Measurements from ENCODE around the gene RMND5B.
"Not testable (repeated sequence)": the region's sequence is repeated elsewhere in the genome, so short reads cannot be mapped to it uniquely, and the experiment has no call there.

The RMND5B gene, protein sequence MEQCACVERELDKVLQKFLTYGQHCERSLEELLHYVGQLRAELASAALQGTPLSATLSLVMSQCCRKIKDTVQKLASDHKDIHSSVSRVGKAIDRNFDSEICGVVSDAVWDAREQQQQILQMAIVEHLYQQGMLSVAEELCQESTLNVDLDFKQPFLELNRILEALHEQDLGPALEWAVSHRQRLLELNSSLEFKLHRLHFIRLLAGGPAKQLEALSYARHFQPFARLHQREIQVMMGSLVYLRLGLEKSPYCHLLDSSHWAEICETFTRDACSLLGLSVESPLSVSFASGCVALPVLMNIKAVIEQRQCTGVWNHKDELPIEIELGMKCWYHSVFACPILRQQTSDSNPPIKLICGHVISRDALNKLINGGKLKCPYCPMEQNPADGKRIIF

DNA sequence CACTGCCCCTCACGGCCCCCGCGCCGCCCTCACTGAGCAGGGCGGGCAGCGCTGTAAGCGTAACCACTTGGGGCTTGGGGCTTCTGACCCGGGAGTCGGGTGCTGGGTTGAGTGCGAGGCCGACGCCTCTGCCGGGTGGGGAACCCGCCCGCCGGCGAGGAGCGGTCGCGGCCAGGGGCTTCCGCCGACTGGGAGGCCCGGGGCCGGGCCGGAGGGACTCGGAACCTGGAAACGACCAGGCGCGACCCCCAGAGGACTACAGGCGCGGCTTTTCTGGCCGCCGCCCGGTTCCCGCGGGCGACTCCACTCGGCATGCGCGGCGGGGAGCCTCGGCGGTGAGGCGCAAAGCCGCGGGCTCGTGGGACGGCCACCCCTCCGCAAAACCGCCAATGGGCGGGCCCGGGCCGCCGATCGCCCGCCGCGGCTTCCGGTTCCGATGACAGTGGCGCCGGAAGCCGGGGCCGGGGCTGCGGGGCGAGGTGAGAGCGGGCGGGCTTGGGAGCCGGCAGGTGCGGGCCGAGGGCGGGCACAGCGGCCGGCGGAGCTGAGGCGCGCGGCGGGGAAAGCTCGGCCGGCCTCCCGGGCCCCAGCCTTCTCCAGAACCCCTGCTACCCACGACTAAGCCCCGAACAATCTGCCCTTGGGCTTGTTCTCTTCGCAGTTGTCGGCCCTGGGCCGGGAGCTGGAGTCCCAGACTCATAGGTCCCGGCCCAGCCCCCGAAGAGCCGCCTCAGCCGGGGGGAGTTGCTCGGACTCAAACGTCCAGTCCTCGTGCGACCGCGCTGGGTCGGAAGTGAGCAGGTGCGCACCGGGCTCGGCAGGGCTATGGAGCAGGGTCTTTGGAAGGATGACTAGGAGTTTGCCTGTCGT, at the start of gene RMND5B:
TSS of gene RMND5B (plus strand) at position 439 of the 870 bp plus-strand sequence. CDS start 7,106 bp downstream, outside the sequence.
- DNase-seq (ENCODE audit: low read depth), result peak; percentile 95
- Histone ChIP-seq H3K4me1 (ENCODE audit: control insufficient read depth, insufficient read depth, low read length) (peaks cover 5% of the 10 kb centered on the region), H3K9ac (ENCODE audit: low read length) (peak within 1 kb of the TSS; percentile 88), H3K27me3 (replicated peaks; ENCODE audit: control insufficient read depth, insufficient read depth, low read length) (no peaks in the 10 kb centered on the region), H3K4me3 (ENCODE audit: low read length) (peak within 1 kb of the TSS; percentile 89), H3K9me3 (ENCODE audit: control insufficient read depth, low read length) (no peaks in the 10 kb centered on the region), H3K36me3 (ENCODE audit: control insufficient read depth, insufficient read depth, low read length, severe bottlenecking) (peaks cover 14% of the 10 kb centered on the region)

DNA sequence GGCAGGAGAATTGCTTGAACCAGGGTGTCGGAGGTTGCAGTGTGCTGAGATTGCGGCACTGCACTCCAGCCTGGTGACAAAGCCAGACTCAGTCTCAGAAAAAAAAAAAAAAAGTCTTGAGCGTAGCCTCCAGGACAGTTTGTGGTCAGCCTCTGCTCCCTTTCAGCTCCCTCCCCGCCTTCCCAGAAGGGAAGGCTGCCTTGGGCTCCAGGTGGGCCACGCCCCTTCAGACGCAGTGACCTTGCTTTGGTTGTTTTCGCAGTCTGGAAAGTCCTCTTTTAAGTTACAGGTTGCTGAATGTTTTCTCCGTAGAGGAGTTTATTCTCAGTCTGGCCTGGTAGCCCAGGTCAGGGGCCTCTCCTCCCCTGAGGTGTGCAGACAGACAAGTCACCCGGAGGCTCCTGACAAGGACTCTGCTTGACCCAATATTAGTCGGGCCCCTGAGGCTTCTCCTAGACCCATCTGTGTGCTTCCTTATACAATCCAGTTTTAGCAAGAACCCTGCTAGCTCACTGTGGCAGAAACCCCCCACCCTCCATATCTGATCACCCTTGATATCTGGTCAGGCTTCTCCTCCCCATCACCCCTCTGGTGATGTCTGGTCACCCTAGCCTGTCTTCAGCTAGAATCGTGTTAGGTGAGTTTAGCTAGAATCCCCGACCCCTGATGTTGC, 49.1 kb upstream of the RMND5B start:
- H3K9ac ChIP-seq (ENCODE audit: low read length), result no peak overlapping the region
- H3K27me3 ChIP-seq (replicated peaks; ENCODE audit: control insufficient read depth, insufficient read depth, low read length), result peaks cover 36% of the 10 kb centered on the region
- H3K36me3 ChIP-seq (ENCODE audit: control insufficient read depth, insufficient read depth, low read length, severe bottlenecking), result no peaks in the 10 kb centered on the region
- no peaks in the 10 kb centered on the region for H3K4me1 ChIP-seq (ENCODE audit: control insufficient read depth, insufficient read depth, low read length)
- H3K4me3 ChIP-seq (ENCODE audit: low read length), result no peak overlapping the region
- H3K9me3 ChIP-seq (ENCODE audit: control insufficient read depth, low read length), result no peaks in the 10 kb centered on the region
- no peak for DNase-seq (ENCODE audit: low read depth)

DNA sequence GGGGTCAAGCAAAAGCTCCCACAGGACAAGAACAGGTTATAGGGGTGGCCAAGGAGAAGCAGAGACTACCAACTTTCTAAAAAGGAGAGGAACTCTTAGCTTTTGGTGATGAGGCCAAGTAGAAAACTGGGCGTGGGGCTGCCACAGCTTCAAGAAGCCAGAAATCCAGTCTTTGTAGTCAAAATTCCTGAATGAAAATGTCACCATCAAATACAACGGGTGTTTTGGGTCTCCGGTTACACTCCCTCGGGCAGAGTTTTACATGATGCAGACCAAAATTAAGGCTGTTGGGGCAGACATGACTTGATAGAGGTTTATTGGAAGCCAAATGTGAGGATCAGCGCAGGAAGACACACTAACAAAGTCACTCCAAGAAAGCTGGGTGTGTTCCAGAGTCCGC, 46.9 kb upstream of the RMND5B start:
- Histone ChIP-seq H3K9me3 (ENCODE audit: control insufficient read depth, low read length) (no peaks in the 10 kb centered on the region), H3K27me3 (replicated peaks; ENCODE audit: control insufficient read depth, insufficient read depth, low read length) (peaks cover 36% of the 10 kb centered on the region), H3K36me3 (ENCODE audit: control insufficient read depth, insufficient read depth, low read length, severe bottlenecking) (no peaks in the 10 kb centered on the region), H3K4me1 (ENCODE audit: control insufficient read depth, insufficient read depth, low read length) (no peaks in the 10 kb centered on the region), H3K9ac (ENCODE audit: low read length) (no peak overlapping the region), H3K4me3 (ENCODE audit: low read length) (no peak overlapping the region)
- peak; percentile 25 for DNase-seq (ENCODE audit: low read depth)

DNA sequence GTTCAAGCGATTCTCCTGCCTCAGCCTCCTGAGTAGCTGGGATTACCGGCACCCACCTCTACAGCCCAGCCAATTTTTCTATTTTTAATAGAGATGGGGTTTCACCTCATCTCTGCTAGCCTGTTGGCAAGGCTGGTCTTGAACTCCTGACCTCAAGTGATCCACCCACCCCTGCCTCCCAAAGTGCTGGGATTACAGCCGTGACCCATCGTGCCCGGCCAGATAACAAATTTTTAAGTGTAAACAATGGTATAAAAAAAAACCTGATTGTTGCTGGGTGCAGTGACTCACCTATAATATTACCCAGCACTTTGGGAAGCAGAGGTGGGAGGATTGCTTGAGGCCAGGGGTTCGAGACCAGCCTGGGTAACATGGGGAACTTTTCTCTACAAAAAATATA, 45.5 kb upstream of the RMND5B start:
- Histone ChIP-seq H3K36me3 (ENCODE audit: control insufficient read depth, insufficient read depth, low read length, severe bottlenecking) (no peaks in the 10 kb centered on the region), H3K4me1 (ENCODE audit: control insufficient read depth, insufficient read depth, low read length) (no peaks in the 10 kb centered on the region), H3K9ac (ENCODE audit: low read length) (no peak overlapping the region), H3K4me3 (ENCODE audit: low read length) (no peak overlapping the region), H3K9me3 (ENCODE audit: control insufficient read depth, low read length) (no peaks in the 10 kb centered on the region), H3K27me3 (replicated peaks; ENCODE audit: control insufficient read depth, insufficient read depth, low read length) (peaks cover 30% of the 10 kb centered on the region)
- DNase-seq (ENCODE audit: low read depth), result no peak

DNA sequence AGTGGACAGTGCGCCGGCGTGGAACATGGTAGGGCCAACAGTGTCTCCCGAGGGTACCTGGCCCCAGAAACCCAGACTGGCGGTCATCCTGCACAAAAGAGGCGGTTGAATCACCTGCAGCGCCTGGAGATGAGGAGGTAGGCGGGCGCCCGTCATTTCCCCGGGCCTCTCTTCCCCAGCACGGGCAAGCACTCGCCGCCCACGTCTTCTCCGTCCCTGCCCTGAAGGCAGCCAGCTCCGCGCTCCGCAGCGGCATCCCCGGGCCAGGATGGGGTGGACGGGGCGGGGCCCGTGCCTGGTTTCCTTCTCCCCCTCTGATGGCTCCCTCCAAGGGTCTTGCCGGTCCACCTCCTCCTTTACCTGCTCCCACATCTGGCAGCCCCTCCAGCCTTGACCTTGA, 44.5 kb upstream of the RMND5B start:
- Histone ChIP-seq H3K4me1 (ENCODE audit: control insufficient read depth, insufficient read depth, low read length) (no peaks in the 10 kb centered on the region), H3K27me3 (replicated peaks; ENCODE audit: control insufficient read depth, insufficient read depth, low read length) (peaks cover 21% of the 10 kb centered on the region), H3K9ac (ENCODE audit: low read length) (no peak overlapping the region), H3K36me3 (ENCODE audit: control insufficient read depth, insufficient read depth, low read length, severe bottlenecking) (no peaks in the 10 kb centered on the region), H3K4me3 (ENCODE audit: low read length) (no peak overlapping the region), H3K9me3 (ENCODE audit: control insufficient read depth, low read length) (no peaks in the 10 kb centered on the region)
- DNase-seq (ENCODE audit: low read depth), result no peak

DNA sequence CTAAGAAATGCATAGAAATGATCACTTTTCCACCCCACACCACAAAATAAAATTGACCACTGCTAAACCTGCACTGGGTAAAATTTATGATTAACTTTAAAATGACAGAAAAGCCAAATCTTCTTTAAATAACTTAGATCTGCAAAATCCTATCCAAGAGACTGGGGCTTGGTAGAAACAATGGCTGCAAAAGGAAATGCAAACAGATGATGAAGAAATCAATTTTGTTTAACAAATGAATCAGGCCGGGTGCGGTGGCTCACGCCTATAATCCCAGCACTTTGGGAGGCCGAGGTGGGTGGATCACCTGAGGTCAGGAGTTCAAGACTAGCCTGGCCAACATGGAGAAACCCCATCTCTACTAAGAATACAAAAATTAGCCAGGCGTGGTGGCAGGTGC, 43.6 kb upstream of the RMND5B start:
- H3K9me3 ChIP-seq (ENCODE audit: control insufficient read depth, low read length); H3K9ac ChIP-seq (ENCODE audit: low read length); H3K4me1 ChIP-seq (ENCODE audit: control insufficient read depth, insufficient read depth, low read length); DNase-seq (ENCODE audit: low read depth); H3K36me3 ChIP-seq (ENCODE audit: control insufficient read depth, insufficient read depth, low read length, severe bottlenecking); H3K4me3 ChIP-seq (ENCODE audit: low read length): not testable (repeated sequence)
- H3K27me3 ChIP-seq (replicated peaks; ENCODE audit: control insufficient read depth, insufficient read depth, low read length), result peaks cover 16% of the 10 kb centered on the region

DNA sequence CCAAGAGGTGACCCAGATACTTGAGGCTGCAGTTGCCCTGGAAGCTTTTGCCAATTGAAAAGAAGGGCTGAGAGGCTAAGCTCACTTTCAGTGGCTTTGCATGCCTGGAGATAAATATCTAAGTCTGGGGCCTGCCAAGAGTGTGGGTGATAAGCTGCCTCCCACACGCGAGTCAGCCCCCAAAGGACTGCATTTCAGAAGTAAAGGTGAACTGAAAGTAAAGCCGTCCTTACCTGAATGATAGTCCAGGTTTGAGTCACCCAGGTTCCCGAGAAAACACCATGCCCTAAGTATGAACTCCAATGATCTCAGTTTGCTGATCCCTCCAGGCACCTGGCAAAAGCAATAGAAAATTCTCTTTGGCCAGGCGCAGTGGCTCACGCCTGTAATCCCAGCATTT, 40.0 kb upstream of the RMND5B start:
- no peak overlapping the region for H3K9ac ChIP-seq (ENCODE audit: low read length)
- DNase-seq (ENCODE audit: low read depth), result no peak
- peaks cover 4% of the 10 kb centered on the region for H3K27me3 ChIP-seq (replicated peaks; ENCODE audit: control insufficient read depth, insufficient read depth, low read length)
- H3K9me3 ChIP-seq (ENCODE audit: control insufficient read depth, low read length), result peaks cover 4% of the 10 kb centered on the region
- no peaks in the 10 kb centered on the region for H3K36me3 ChIP-seq (ENCODE audit: control insufficient read depth, insufficient read depth, low read length, severe bottlenecking)
- H3K4me3 ChIP-seq (ENCODE audit: low read length), result no peak overlapping the region
- no peaks in the 10 kb centered on the region for H3K4me1 ChIP-seq (ENCODE audit: control insufficient read depth, insufficient read depth, low read length)

DNA sequence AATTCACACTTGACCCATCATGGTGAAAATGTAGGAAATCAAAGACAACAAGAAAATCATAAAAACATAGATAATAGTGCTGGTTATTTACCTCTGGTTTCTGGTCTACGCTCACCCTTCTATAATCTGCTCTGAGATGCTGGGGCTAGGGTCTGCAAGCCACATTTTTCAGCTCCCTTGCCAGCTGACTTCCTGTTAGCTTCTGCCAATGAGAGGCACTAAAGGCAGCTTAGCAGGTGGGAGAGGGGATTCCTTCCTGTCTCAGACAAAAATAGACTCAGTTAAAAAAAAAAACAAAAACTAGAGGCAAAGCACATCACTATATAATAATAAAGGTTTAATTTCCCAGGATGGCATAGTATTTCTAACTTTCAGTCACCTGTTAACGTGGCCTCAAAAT, 37.7 kb upstream of the RMND5B start:
- Histone ChIP-seq H3K9me3 (ENCODE audit: control insufficient read depth, low read length) (peaks cover 4% of the 10 kb centered on the region), H3K4me1 (ENCODE audit: control insufficient read depth, insufficient read depth, low read length) (no peaks in the 10 kb centered on the region), H3K27me3 (replicated peaks; ENCODE audit: control insufficient read depth, insufficient read depth, low read length) (peaks cover 7% of the 10 kb centered on the region), H3K36me3 (ENCODE audit: control insufficient read depth, insufficient read depth, low read length, severe bottlenecking) (no peaks in the 10 kb centered on the region), H3K4me3 (ENCODE audit: low read length) (no peak overlapping the region), H3K9ac (ENCODE audit: low read length) (no peak overlapping the region)
- no peak for DNase-seq (ENCODE audit: low read depth)

DNA sequence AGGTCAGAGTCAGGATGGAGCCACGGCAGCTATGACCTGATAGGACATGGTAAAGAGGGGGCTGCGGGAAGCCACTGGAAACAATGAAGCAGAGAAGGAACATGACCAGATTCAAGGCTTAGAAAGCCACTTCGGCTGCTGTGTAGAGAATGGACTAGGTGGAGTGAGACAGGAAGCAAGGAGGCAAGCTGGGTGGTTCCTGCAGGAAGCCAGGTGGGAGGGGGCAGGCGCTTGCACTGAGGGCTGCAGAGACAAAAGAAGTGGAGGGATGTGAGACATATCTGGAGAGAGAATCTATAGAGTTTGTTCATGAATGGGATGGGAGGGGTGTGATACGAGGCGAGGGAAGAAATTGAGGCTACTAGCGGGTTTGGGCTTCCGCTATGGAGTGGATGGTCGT, 36.5 kb upstream of the RMND5B start:
- Histone ChIP-seq H3K4me1 (ENCODE audit: control insufficient read depth, insufficient read depth, low read length) (no peaks in the 10 kb centered on the region), H3K27me3 (replicated peaks; ENCODE audit: control insufficient read depth, insufficient read depth, low read length) (peaks cover 7% of the 10 kb centered on the region), H3K9ac (ENCODE audit: low read length) (no peak overlapping the region), H3K4me3 (ENCODE audit: low read length) (no peak overlapping the region), H3K36me3 (ENCODE audit: control insufficient read depth, insufficient read depth, low read length, severe bottlenecking) (no peaks in the 10 kb centered on the region), H3K9me3 (ENCODE audit: control insufficient read depth, low read length) (peaks cover 4% of the 10 kb centered on the region)
- DNase-seq (ENCODE audit: low read depth), result no peak

DNA sequence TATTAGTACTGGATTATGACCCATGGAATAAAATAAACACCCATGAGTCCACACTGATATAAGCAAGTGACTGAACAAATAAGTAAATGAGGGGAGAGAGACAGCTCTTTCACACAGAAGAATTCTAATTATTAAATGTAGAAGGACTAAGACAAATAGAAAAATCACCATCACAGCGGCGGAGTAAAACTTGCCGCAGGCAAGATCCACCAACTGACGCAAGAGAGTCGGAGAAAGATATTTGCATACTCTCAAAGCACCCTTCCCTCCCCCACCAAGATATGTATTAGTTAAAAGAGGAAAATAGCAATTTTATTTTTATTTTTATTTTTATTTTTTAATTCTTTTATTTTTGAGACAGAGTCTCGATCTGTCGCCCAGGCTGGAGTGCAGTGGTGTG, 32.1 kb upstream of the RMND5B start:
- Histone ChIP-seq H3K4me1 (ENCODE audit: control insufficient read depth, insufficient read depth, low read length) (no peaks in the 10 kb centered on the region), H3K27me3 (replicated peaks; ENCODE audit: control insufficient read depth, insufficient read depth, low read length) (peaks cover 7% of the 10 kb centered on the region), H3K36me3 (ENCODE audit: control insufficient read depth, insufficient read depth, low read length, severe bottlenecking) (no peaks in the 10 kb centered on the region), H3K4me3 (ENCODE audit: low read length) (no peak overlapping the region), H3K9me3 (ENCODE audit: control insufficient read depth, low read length) (no peaks in the 10 kb centered on the region), H3K9ac (ENCODE audit: low read length) (no peak overlapping the region)
- no peak for DNase-seq (ENCODE audit: low read depth)

DNA sequence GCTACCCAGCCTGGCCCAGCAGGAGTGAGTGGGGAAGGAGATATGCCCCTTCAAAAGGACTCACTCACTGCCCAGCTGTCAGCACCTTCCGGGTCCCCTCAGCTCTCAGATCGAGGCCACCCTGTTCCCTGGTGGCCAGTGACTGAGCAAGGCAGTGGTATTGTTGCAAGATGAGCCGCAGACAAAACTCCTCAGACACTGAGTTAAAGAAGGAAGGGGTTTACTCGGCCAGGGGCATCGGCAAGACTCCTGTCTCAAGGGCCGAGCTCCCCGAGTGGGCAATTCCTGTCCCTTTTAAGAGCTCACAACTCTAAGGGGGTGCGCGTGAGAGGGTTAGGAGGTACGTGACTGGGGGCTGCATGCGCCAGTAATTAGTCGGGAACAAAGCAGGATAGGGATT, 27.2 kb upstream of the RMND5B start:
- Histone ChIP-seq H3K36me3 (ENCODE audit: control insufficient read depth, insufficient read depth, low read length, severe bottlenecking) (no peaks in the 10 kb centered on the region), H3K4me1 (ENCODE audit: control insufficient read depth, insufficient read depth, low read length) (no peaks in the 10 kb centered on the region), H3K27me3 (replicated peaks; ENCODE audit: control insufficient read depth, insufficient read depth, low read length) (peaks cover 12% of the 10 kb centered on the region), H3K9me3 (ENCODE audit: control insufficient read depth, low read length) (no peaks in the 10 kb centered on the region), H3K9ac (ENCODE audit: low read length) (no peak overlapping the region), H3K4me3 (ENCODE audit: low read length) (no peak overlapping the region)
- no peak for DNase-seq (ENCODE audit: low read depth)

All from adipocyte (in vitro differentiated cells).